GM19395 (cell line): ENCODE data around the gene GRAP2.
A peak's percentile ranks its signal among the peaks of the same experiment; 100 is the strongest.
"Not testable (repeated sequence)": the region's sequence is repeated elsewhere in the genome, so short reads cannot be mapped to it uniquely, and the experiment has no call there.

Experiments
- ATAC-seq: cut with Tn5 transposase; IDR thresholded peaks from one replicate; pipeline ENCODE4 v1.9.1; 2021; ENCODE audit warnings: mild to moderate bottlenecking, moderate library complexity; ENCODE audit not compliant: unreplicated experiment

The GRAP2 gene

DNA sequence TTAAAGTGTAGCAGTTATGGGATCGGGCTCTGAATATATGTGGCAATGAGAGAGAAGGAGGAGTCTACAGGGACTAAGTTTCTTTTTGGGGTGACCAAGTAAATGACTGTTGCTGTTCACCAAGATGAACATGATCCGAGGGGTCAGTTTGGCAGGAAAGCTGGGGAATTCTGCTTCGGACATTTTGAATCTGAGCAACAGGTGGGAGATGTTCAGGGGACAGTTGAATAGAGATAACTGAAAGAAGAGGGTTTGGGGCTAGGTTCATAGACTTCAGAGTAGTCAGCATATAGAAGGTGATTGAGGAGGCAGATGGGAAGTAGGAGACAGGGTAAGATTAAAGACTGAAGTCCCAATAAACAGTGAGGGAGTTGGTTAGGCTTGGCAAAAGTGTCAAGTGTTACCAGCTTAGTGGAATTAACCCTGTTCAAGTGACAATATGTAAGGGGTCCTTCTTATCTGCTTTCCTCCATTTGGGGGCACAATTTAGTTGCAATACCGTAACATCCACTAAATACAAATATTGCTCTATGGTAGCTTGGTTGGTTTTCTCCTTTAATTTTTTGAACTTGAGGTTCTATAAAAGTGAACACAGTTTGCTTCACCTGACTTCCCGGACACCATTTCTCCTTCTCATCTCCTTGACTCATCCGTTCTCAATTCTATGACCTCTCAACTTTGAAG is 4.4 kb upstream of the GRAP2 start:
- ATAC-seq = no peak

- no peak for ATAC-seq
Observed at GRCh38 chr22:39897841-39898240, 3.0 kb upstream of the GRAP2 start.

GRCh38 chr22:39898997-39899396 is 1.9 kb upstream of the GRAP2 start:
- peak; percentile 74 for ATAC-seq

- no peak for ATAC-seq
Observed at GRCh38 chr22:39901565-39902146, 772 bp downstream of the GRAP2 start.

DNA sequence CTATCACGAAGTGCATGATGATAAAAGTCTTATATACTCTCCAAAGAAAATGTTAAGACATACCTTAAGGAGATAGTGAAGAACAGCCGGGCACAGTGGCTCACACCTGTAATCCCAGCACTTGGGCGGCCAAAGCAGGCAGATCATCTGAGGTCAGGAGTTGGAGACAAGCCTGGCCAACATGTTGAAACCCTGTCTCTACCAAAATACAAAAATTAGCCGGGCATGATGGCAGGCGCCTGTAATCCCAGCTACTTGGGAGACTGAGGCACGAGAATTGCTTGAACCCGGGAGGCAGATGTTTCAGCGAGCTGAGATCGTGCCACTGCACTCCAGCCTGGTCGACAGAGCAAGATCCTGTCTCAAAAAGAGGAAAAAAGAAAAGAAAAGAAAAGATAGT is 3.1 kb downstream of the GRAP2 start:
- ATAC-seq = not testable (repeated sequence)

DNA sequence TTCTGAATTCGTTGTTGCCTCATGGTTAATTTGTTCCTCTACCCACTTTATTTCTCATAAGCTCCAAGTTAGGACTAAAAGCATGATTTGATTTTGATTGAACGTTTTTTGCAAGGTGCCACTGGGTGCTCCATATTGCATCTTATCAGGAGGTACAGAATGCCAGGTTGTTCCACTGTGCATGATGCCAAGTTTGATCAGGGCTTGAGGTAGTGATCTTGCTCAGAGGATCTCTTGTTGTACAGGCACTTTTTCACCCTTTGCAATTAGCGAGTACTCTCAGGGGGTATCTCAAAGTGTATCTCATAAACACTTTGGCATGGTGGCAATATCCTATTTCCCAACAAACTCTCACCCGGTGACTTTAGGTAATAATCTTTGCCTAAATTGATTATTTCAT is 4.0 kb downstream of the GRAP2 start:
- no peak for ATAC-seq

GRCh38 chr22:39905687-39906086 is 4.8 kb downstream of the GRAP2 start:
- ATAC-seq = no peak

- no peak for ATAC-seq
Observed at GRCh38 chr22:39906207-39906606, 5.3 kb downstream of the GRAP2 start.

DNA sequence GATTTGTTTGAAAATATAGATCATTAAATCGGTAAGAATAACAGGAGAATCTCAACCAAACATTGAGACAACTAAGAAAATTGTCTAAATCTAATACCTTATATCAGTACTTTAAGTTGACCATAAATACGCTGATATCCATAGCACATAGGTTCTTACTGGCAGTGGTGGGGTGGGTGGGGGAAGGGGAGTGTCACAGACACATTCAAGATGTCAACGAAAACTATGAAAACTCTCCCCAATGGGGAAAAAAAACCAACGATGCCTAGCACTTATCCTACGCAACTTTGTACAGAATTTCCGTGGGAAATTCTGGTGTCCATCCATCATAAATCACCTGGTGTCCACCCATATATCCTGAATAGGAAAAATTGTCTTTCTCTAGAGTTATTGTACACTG is 6.2 kb downstream of the GRAP2 start:
- no peak for ATAC-seq

DNA sequence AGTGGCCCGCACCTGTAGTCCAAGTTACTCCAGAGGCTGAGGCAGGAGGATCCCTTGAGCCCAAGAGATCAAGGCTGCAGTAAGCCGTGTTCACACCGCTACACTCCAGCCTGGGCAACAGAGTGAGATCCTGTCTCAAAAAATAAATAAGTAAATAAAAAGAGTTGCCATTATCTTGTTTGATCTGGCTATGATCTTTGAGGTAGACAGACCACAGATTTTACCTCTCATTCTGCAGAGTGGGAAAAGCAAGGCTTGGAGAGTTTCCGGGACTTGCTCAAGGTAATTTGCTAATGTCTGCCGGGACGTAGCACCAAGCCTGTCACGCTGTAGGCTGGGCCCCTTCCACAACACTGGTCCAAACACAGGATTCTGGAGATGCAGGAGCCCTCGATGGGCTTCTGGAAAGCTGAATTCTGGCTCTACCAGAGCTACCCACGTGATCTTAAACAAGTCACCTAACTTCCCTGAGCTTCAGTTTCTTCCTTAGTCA is 6.8 kb downstream of the GRAP2 start:
- ATAC-seq = no peak

DNA sequence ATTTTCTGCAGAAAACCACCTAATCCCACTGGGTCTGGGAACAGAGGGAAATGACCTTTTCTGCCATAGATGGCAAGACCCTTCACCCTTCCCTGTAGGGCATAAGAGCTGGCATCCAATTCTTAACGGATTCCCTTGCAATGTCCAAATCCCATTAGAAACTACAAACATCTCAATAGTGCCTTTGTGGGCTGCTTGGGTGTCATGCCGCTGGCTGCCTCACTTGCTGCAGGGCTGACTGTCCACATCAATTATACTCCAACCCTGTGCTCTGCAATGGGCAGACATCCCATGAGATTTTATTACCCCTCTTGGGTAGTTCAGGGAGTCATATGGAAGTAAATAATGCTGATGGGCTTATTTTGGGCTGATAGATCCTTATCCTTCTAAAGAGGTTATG is 7.3 kb downstream of the GRAP2 start:
- no peak for ATAC-seq

DNA sequence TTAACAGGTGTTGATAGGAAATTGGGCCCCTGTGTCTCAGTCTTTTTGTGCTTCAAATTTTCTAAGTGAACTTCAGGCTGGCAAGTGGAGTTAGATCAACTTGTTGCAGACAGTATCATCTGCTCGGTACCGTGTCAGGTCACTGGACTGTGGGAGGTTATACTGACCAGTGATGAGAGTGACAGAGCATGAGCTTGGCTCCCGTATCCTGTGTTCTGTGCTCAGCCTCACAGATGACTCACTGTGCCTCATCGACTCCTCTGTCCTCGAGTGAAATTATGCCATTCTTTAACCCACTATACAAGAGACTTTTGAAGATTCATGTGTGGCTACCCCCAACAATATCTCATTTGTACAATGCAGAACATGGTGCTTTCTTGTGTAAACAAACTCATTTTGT is 7.9 kb downstream of the GRAP2 start:
- ATAC-seq = no peak

DNA sequence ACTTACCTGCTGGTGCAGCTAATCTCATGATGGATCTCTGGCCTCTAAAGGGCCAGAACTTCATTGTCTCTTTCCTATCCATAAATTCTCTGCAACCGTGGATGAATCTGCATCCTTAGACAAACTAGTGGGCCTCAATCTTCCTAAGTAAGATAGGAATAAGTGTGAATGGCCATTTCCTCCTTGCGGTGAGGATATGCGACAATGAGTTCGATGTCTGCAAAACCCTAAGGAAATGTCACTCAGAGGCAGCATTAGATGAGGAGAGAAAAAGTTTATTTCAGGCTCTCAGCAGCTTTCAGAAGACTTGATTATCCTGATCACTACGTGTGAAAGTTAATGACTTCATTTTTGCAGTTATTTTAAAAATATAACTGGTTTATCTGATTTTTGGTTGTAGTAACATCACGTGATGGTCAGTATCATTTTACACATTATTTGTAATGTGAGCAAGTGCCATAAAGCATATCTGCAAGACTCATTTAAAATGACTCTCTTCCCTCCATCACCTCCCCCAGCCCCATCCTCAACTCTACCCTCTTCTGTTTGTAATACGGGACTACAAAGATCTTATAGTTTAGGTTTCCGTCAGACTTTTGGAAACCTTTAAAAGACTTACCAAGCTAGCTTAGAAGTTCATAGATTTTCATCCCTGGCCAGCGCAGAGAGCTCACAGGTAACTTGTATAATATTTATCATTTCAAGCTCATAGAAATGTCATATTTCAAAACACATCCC is 10.2 kb downstream of the GRAP2 start:
- ATAC-seq = no peak

- no peak for ATAC-seq
Observed at GRCh38 chr22:39913321-39913720, 12.4 kb downstream of the GRAP2 start.

- no peak for ATAC-seq
Observed at GRCh38 chr22:39913886-39914285, 13.0 kb downstream of the GRAP2 start.

DNA sequence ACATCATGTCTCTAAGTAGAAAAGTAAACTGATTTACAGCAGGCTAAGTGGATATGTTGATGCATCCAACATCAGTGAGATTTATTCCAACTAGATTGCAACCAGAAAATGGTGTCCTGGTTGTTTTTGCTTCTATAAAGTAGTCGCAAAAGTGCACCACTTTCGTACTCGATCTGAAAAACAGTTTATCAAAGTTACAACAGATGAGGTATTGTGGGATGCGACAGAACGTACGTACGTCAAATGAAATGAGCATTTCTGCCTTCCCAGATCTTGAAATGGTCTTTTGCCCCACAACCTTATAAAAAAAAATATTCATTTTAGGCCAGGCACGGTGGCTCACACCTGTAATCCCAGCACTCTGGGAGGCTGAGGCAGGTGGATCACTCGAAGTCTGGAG is 13.7 kb downstream of the GRAP2 start:
- no peak for ATAC-seq

- ATAC-seq = no peak
Observed at GRCh38 chr22:39915295-39915726, 14.4 kb downstream of the GRAP2 start.

GRCh38 chr22:39916496-39916895 is 15.6 kb downstream of the GRAP2 start:
- no peak for ATAC-seq

GRCh38 chr22:39917197-39917643 is 16.3 kb downstream of the GRAP2 start:
- ATAC-seq = no peak

DNA sequence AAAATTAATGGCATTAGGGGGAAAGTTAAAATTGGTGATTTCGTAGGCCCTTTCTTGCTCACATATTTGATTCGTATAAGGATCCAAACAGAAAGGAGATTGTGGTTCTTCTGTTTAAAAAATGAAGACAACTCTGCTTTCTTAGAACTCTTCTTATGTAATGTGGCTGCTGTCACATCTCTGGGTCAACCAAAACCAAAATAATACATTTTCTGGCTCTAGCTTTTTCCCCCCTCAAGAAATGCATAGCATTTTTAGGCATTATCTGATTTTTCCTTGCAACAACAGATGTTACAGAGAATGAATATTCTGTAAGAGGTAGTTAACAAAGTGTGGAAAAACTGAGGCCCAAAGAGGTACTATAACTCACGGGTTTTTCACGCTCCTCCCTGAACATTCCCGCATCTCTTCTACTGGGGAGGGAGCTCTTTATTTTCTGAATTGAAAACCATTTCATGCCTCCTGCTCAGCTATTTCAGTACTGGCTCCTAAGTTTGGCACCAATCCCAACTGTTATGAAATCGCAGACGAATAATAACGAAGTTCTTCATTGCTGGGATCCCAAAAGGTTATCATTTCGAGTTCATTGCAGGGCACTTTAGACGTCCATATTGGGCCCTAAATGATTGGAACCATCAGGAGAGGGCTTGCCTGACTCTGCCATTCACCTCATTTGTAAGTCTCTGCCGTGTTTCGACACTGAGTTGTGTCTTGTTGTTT is 17.1 kb downstream of the GRAP2 start:
- no peak for ATAC-seq

DNA sequence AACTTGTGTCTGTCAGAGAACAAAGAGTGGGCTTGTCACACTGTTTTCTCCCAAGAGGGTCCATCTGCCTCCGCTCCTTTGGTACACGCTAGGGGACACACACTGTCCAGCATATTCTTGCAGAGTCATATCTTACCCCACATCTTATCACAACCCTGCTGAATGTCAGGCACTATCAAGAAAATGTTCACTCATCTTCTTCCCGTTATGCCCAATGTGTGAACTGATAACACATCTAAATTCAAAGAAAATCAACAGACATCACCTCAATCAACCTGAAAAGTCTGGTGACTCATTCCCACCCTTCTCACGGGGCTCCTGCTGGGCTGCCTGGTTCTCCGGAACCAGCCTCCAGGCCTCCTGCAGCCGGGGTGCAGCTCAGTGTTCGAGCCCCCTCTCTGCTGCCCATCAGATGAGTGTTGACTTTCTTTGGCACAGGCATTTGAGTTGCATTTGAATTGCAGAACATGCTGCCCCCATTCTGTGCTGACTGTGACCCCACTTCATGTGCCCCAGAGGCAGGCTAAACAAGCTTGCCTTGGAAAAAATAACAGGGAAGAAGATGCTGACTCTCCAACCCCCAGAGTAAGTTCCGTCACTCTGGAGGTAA is 19.4 kb downstream of the GRAP2 start:
- ATAC-seq = no peak
